Activated naive CD4-positive, alpha-beta T cell (primary cell): Measurements from ENCODE around the gene SLC9A9.
"Not testable (repeated sequence)": the region's sequence is repeated elsewhere in the genome, so short reads cannot be mapped to it uniquely, and the experiment has no call there.

ENCODE experiments used
- DNase-seq, 4 experiments: peaks; one replicate each; lab custom pipeline; 2025; lab: John Stamatoyannopoulos, UW

Gene SLC9A9

GRCh38 chr3:143755978-143756377 lies 92.3 kb downstream of the SLC9A9 start:
- DNase-seq, result no peak

- no peak for DNase-seq
Observed at GRCh38 chr3:143754090-143754489, 94.2 kb downstream of the SLC9A9 start.

GRCh38 chr3:143753456-143753855 lies 94.8 kb downstream of the SLC9A9 start:
- no peak for DNase-seq

GRCh38 chr3:143753006-143753405 lies 95.3 kb downstream of the SLC9A9 start:
- DNase-seq, result no peak

GRCh38 chr3:143751643-143752178 lies 96.6 kb downstream of the SLC9A9 start:
- peak in 2 of 4 experiments; percentile 20 to 25 for DNase-seq

- no peak for DNase-seq
Observed at GRCh38 chr3:143750841-143751240, 97.4 kb downstream of the SLC9A9 start.

GRCh38 chr3:143749926-143750325 lies 98.3 kb downstream of the SLC9A9 start:
- no peak for DNase-seq

- no peak for DNase-seq
Observed at GRCh38 chr3:143737065-143737464, 111.2 kb downstream of the SLC9A9 start.

- DNase-seq, result no peak
Observed at GRCh38 chr3:143736205-143736997, 111.9 kb downstream of the SLC9A9 start.

- no peak for DNase-seq
Observed at GRCh38 chr3:143731776-143732175, 116.5 kb downstream of the SLC9A9 start.

- DNase-seq, result no peak
Observed at GRCh38 chr3:143731320-143731719, 116.9 kb downstream of the SLC9A9 start.

- DNase-seq, result no peak
Observed at GRCh38 chr3:143727391-143727790, 120.9 kb downstream of the SLC9A9 start.

GRCh38 chr3:143726727-143727126 lies 121.5 kb downstream of the SLC9A9 start:
- DNase-seq, result no peak

GRCh38 chr3:143720381-143720780 lies 127.9 kb downstream of the SLC9A9 start:
- no peak for DNase-seq

GRCh38 chr3:143718463-143718862 lies 129.8 kb downstream of the SLC9A9 start:
- no peak for DNase-seq

GRCh38 chr3:143716731-143717130 lies 131.5 kb downstream of the SLC9A9 start:
- no peak for DNase-seq

- no peak for DNase-seq
Observed at GRCh38 chr3:143712522-143712921, 135.7 kb downstream of the SLC9A9 start.

- DNase-seq, result no peak
Observed at GRCh38 chr3:143707848-143708247, 140.4 kb downstream of the SLC9A9 start.

- no peak for DNase-seq
Observed at GRCh38 chr3:143700431-143700975, 147.8 kb downstream of the SLC9A9 start.

- no peak for DNase-seq
Observed at GRCh38 chr3:143699424-143699823, 148.8 kb downstream of the SLC9A9 start.

- no peak for DNase-seq
Observed at GRCh38 chr3:143698682-143699303, 149.5 kb downstream of the SLC9A9 start.

- no peak for DNase-seq
Observed at GRCh38 chr3:143697975-143698374, 150.3 kb downstream of the SLC9A9 start.

GRCh38 chr3:143695333-143695732 lies 152.9 kb downstream of the SLC9A9 start:
- DNase-seq, result not testable (repeated sequence)
